Cardiac septum (tissue), 1 donor: Measurements from ENCODE around the gene MAP3K5. TPM values are rescaled to one million over a fixed set of nuclear protein-coding genes. Genes with fewer than 3 reads are reported as not detected.

Source experiments
- DNase-seq: peaks from one replicate; pipeline ENCODE4 v3.0.0-alpha.2; 2020; ENCODE audit warnings: low spot score
- intact Hi-C: fragments of 100-400 bp; cut with DNase I; formaldehyde crosslinking; loops from one replicate; pipeline ENCODE4 v1.14.0; 2022
- total RNA-seq: library from RNA; stranded (reverse); fragmentation: NEBNext Ultra II Directional; extraction: Animal tissue kit (Norgen Biotek cat#: 25700); gene quantifications from one replicate; pipeline ENCODE4 v1.2.1, GENCODE V29; 2021
- donor health status: DM: no; HTN: no; CAD: no.

The MAP3K5 gene
- total RNA-seq, 1 donor from 2014 or later: 17.6 TPM

GRCh38 chr6:136517582-136517981, 274.7 kb downstream of the MAP3K5 start:
- DNase-seq: no peak
- intact Hi-C loops: no loop called here

GRCh38 chr6:136517002-136517401, 275.3 kb downstream of the MAP3K5 start:
- intact Hi-C loops: no loop called here
- no peak for DNase-seq

GRCh38 chr6:136514591-136514990, 277.7 kb downstream of the MAP3K5 start:
- intact Hi-C loops: no loop called here

DNA sequence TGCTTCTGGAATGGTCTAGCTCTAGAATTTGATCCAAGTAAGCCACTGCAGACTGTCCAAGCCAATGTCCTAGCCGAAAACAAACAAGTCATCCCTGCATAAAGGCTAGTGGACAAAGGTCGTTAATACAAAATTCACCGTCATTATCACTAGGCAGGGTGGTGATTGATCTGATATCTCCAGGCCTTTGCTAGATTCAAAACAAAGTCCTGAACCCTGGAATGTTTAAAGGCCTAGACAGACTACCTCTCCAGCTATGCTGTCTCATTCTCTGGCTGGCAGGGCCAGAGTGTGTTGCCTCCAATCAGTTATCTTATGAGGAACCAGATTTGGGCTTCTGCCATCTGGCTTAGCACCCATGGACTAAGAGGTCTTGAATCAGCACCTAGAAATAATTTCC, 280.4 kb downstream of the MAP3K5 start:
- intact Hi-C loops: no loop called here
- DNase-seq: no peak

More at GRCh38 chr6:136514591-136514990, 277.7 kb downstream of the MAP3K5 start:
- no peak for DNase-seq

DNA sequence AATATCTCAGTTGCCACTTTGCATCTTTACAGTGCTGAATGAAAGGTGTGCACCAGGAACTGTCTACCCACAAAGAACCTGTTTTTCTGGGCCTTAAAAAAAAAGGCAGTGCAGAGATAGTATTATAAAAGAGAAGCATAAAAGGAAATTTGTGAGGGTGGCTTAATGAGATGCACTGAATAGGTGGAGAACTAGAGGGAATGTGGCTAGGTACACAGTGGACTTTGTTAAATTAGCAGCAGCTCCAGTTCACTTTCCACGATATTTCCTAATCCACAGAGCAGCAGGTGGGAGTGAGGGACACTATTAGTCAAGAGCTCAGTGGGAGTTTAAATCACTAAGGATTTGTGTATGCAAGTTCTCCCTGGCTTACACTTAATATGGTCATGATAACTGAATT, 280.9 kb downstream of the MAP3K5 start:
- no peak for DNase-seq
- intact Hi-C loops: no loop called here

DNA sequence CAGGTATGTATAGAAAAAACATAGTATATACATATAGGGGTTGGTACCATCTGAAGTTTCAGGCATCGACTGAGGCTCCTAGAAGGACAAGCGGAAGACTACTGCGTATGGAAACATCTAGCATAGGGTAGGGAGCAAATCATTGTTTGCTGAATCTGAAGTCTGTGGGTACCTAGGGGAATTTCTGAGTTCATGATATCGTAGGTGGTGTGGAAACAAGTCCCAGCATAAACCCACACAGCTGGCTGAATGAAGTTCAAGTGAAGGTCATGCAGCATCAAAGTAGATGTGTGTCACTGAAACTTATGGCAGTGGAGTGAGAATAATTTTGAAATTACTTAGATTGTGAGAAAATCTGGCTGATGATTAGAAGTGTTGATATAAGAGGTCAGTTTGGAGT, 281.5 kb downstream of the MAP3K5 start:
- DNase-seq: no peak
- intact Hi-C loops: no loop called here

GRCh38 chr6:136510299-136510698, 282.0 kb downstream of the MAP3K5 start:
- intact Hi-C loops: no loop called here
- no peak for DNase-seq

GRCh38 chr6:136508725-136509392, 283.4 kb downstream of the MAP3K5 start:
- DNase-seq: no peak
- intact Hi-C loops: no loop called here

Other genes with a start within 250 kb of the MAP3K5 start
- gene MAP7, start 242.1 kb downstream of the MAP3K5 start, total RNA-seq: 1.5 TPM
- gene PEX7, start 30.1 kb upstream of the MAP3K5 start, total RNA-seq: 13.2 TPM
- gene SLC35D3, start 129.8 kb upstream of the MAP3K5 start, total RNA-seq: not detected